Epithelial cell of prostate (primary cell): ENCODE data around the gene AK8.
A peak's percentile ranks its signal among the peaks of the same experiment; 100 is the strongest.
"Not testable (repeated sequence)": the region's sequence is repeated elsewhere in the genome, so short reads cannot be mapped to it uniquely, and the experiment has no call there.

ENCODE experiments used
- DNase-seq: peaks from one replicate; pipeline ENCODE4 v3.0.0-alpha.2; 2011; ENCODE audit warnings: low read depth, low spot score
- H3K27ac ChIP-seq: fragments of 450-650 bp; 2 replicates; pipeline ENCODE4 v1.5.1; 2017; ENCODE audit warnings: mild to moderate bottlenecking

The AK8 gene

GRCh38 chr9:132728497-132728896 lies 149.6 kb downstream of the AK8 start:
- no peak for DNase-seq
- peak overlapping the region; percentile 66 for H3K27ac ChIP-seq

GRCh38 chr9:132728071-132728470 lies 150.0 kb downstream of the AK8 start:
- H3K27ac ChIP-seq, result no peak overlapping the region
- DNase-seq, result no peak

GRCh38 chr9:132726576-132727130 lies 151.4 kb downstream of the AK8 start:
- no peak for DNase-seq
- H3K27ac ChIP-seq, result no peak overlapping the region

- H3K27ac ChIP-seq, result no peak overlapping the region
- no peak for DNase-seq
These were observed 152.8 kb downstream of the AK8 start for GRCh38 chr9:132725306-132725705.

- DNase-seq, result no peak
- no peak overlapping the region for H3K27ac ChIP-seq
These were observed 154.3 kb downstream of the AK8 start for GRCh38 chr9:132723809-132724208.

GRCh38 chr9:132722564-132723065 lies 155.5 kb downstream of the AK8 start:
- no peak overlapping the region for H3K27ac ChIP-seq
- DNase-seq, result no peak

- no peak overlapping the region for H3K27ac ChIP-seq
These were observed 156.4 kb downstream of the AK8 start for GRCh38 chr9:132721661-132722060.

GRCh38 chr9:132718381-132718928 lies 159.6 kb downstream of the AK8 start:
- not testable (repeated sequence) for H3K27ac ChIP-seq, DNase-seq

More at GRCh38 chr9:132721661-132722060, 156.4 kb downstream of the AK8 start:
- no peak for DNase-seq

GRCh38 chr9:132717326-132717945 lies 160.6 kb downstream of the AK8 start:
- no peak for DNase-seq
- H3K27ac ChIP-seq, result no peak overlapping the region

- H3K27ac ChIP-seq, result no peak overlapping the region
- DNase-seq, result no peak
These were observed 162.1 kb downstream of the AK8 start for GRCh38 chr9:132716007-132716406.

- H3K27ac ChIP-seq, result no peak overlapping the region
- no peak for DNase-seq
These were observed 165.3 kb downstream of the AK8 start for GRCh38 chr9:132712753-132713152.

- no peak overlapping the region for H3K27ac ChIP-seq
- DNase-seq, result no peak
These were observed 166.2 kb downstream of the AK8 start for GRCh38 chr9:132711846-132712245.

GRCh38 chr9:132711152-132711551 lies 166.9 kb downstream of the AK8 start:
- not testable (repeated sequence) for DNase-seq, H3K27ac ChIP-seq

GRCh38 chr9:132710333-132710732 lies 167.8 kb downstream of the AK8 start:
- DNase-seq, result no peak
- H3K27ac ChIP-seq, result no peak overlapping the region

- no peak for DNase-seq
- H3K27ac ChIP-seq, result no peak overlapping the region
These were observed 169.2 kb downstream of the AK8 start for GRCh38 chr9:132708769-132709430.

- no peak overlapping the region for H3K27ac ChIP-seq
- no peak for DNase-seq
These were observed 169.8 kb downstream of the AK8 start for GRCh38 chr9:132708239-132708638.

GRCh38 chr9:132703336-132703735 lies 174.7 kb downstream of the AK8 start:
- DNase-seq, result peak; percentile 45
- H3K27ac ChIP-seq, result peak overlapping the region; percentile 36

GRCh38 chr9:132702254-132702653 lies 175.8 kb downstream of the AK8 start:
- no peak for DNase-seq
- H3K27ac ChIP-seq, result no peak overlapping the region

GRCh38 chr9:132699956-132700355 lies 178.1 kb downstream of the AK8 start:
- no peak overlapping the region for H3K27ac ChIP-seq
- DNase-seq, result no peak

- no peak for DNase-seq
- H3K27ac ChIP-seq, result no peak overlapping the region
These were observed 179.1 kb downstream of the AK8 start for GRCh38 chr9:132698989-132699388.

GRCh38 chr9:132697230-132697629 lies 180.9 kb downstream of the AK8 start:
- no peak overlapping the region for H3K27ac ChIP-seq
- DNase-seq, result no peak
